ENCODE results near the gene ENTHD1.

GRCh38 chr22:39873965-39874364 lies 19.6 kb downstream of the ENTHD1 start:
- no peak for TF ChIP-seq SP2 (IDR thresholded peaks at IDR 0.05; ENCODE audit: low read length)
- TF ChIP-seq CTCF (IDR thresholded peaks at IDR 0.05; ENCODE audit: control extremely low read depth in 1 of 3, insufficient read depth in 1 of 3, low read depth in 1 of 3, low read length in 3 of 3) = no peak
- no peak for TF ChIP-seq POLR2A (IDR thresholded peaks at IDR 0.05; ENCODE audit: control extremely low read depth in 1 of 2, low read depth in 2 of 2, low read length in 2 of 2)
- TF ChIP-seq POLR2AphosphoS5 (IDR thresholded peaks at IDR 0.05; ENCODE audit: low read depth, low read length) = no peak
- TF ChIP-seq EZH2 (IDR thresholded peaks at IDR 0.05; ENCODE audit: low read depth, low read length, severe bottlenecking) = no peak
- TF ChIP-seq USF2 (IDR thresholded peaks at IDR 0.05; ENCODE audit: low read length) = no peak
- TF ChIP-seq RFX5 (IDR thresholded peaks at IDR 0.05; ENCODE audit: borderline replicate concordance, low read depth, low read length) = no peak
- TF ChIP-seq TAF1 (IDR thresholded peaks at IDR 0.05; ENCODE audit: low read depth, low read length) = no peak
- no peak for TF ChIP-seq SIN3A (conservative IDR thresholded peaks at IDR 0.05 in 1 of 2, IDR thresholded peaks at IDR 0.05 in 1 of 2; ENCODE audit: low read depth in 1 of 2, low read length in 2 of 2)

Measured in H1 (cell line).